GM21619 (cell line): ENCODE measurements around the gene BEND6.

Experiments used
- ATAC-seq: cut with Tn5 transposase; IDR thresholded peaks from one replicate; pipeline ENCODE4 v1.9.1; 2021; ENCODE audit not compliant: unreplicated experiment

The BEND6 gene

GRCh38 chr6:56940463-56940862, 14.4 kb upstream of the BEND6 start:
- ATAC-seq, result no peak

DNA sequence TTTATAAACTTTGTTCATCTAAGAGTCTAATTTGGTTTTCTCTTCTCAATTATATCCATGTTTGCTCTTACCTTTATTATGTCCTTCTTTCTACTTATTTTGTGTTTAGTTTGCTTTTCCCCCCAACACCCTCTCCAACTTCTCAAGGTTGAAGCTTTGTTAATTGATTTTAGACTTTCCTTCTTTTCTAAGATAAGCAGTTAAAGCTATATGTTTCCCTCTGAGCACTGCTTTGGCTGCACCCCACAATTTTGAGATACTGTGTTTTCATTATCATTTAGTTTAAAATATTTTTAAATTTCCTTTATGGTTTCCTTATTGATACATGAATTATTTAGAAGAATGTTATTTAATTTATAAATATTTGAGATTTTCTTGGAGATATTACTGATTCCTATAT, 13.9 kb upstream of the BEND6 start:
- no peak for ATAC-seq

GRCh38 chr6:56944661-56945060, 10.2 kb upstream of the BEND6 start:
- no peak for ATAC-seq

GRCh38 chr6:56946368-56946767, 8.5 kb upstream of the BEND6 start:
- no peak for ATAC-seq

GRCh38 chr6:56947924-56948323, 7.0 kb upstream of the BEND6 start:
- no peak for ATAC-seq

- ATAC-seq, result no peak
Measured at GRCh38 chr6:56949265-56949664, 5.6 kb upstream of the BEND6 start.

DNA sequence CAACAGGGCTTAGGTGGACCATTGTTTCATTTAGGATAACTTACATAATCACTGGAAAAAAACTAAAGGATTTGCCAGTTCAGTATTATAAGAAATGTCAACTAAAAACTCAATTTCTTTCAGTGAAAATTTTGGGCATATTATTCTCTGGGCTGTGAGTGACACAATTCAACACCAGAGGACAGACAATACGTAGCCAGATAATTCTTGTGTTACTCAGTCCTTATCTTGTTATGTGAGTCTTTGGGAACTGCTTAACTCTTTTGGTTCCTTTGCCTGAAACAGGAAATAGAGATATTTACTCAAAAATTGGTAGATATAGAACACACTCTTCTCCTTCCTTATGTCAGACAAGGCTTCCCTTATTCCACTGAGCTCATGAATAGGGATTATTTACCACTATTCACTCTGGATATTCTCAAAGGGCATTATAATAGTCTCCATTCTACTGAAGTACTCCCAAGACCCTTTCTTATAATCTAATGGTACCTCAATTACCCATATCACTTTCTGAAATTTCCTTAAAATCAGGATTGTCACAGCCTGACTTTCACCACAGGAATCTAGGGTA, 4.9 kb upstream of the BEND6 start:
- ATAC-seq, result no peak

- ATAC-seq, result no peak
Measured at GRCh38 chr6:56951049-56951831, 3.7 kb upstream of the BEND6 start.

DNA sequence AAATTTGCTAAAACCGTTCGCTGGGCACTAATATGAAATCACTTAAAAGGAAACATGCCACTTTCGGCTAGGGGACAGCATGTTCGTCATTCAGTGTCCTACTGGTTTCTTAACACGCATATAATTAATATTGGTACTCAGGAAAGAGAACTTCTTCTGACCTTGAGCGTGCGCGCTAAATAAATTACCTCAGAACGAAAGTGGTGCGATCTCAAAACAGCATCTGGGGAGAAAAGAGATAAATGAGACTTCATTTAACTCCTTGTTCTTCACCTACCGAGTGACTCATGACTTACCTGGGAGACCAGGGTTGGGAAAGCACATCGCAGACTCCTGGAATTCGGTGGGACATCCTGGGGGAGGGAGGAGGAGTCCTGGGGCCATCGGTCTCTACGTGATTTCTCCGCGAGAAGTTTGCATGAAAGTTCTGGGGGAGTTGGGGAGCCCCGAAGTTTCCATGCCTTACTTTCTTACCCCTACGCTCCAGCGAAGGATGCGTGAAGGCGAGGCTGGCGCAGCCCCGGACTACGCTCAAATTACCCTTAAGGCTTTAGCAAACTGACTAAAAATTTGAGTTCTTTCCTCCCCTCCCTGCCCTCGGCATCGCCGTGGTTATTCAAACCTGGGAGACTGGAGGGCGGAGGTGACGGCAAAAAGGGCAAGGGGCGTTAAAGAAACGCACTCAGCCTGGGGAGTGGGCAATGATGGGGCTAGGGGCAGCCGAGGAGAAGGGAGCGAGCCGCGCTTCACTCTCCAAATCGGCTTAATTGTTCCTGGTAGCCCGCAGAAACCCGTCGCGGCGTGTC, 1.1 kb upstream of the BEND6 start:
- ATAC-seq, result peak; percentile 14

DNA sequence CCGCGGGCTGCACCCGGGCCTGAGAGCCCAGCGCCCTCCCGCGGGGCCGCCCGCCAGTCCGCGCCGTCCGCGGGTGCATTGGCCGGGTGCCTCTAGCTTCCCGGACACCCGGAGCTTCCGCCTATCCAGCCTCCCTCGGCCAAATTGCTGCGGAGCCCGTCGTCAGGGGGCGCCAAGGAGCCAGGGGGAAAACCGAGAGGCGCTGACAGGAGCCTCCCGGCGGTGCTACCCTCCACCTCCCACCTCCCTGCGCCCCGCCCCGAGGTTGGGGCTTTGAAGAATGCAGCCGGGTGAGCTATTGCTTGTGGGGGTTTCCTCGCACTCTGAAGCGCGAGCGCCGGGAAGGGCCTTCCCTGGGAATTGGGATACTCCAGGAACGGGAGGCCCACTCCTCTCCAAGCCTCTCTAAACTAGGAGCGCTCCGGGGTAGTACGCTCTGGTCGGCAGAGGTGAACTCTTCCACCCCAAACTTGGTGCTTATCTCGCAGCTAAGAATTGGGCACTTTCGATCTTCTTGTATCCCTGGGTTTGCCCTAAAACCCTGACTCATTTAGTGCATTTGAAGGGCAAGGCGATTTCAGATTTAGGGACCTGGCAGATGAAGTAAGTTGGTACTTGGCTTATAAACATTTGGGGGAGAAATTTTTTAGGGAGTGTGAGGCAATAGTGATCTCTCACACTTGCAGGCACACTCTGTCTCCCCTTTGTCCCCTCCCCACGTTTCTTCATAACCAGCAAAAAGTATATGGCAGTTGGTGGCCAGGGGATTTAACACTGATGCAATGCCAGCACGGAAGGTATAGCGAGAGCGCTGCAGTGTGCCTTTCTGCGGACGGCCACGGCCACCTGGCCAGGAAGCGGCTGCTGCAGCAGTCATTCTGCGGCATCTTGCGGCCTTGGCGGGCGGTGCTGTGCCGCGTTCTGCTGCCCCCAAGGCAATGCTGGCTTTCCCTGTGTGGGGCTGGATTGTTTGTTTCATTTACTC, 556 bp downstream of the BEND6 start:
- ATAC-seq, result peak; percentile 58

DNA sequence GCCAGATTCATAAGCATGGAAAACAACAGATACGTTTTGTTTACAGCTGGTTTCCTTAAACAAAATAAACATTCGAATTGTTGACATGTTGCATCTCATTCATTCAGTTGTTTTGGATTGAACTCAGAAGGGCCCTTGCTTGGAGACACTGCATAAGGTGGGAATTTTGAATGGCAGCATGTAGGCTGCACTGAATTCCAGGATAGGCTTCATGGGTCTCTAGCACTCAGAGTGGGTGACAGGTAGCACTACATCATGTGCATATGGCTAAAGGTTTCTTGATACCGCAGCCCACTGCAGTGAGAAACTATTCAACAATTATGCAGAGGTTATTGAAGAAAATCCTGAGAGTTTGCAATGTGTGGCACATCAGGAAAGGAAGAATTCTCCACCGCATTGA, 1.6 kb downstream of the BEND6 start:
- no peak for ATAC-seq

- no peak for ATAC-seq
Measured at GRCh38 chr6:56957856-56958255, 2.9 kb downstream of the BEND6 start.

GRCh38 chr6:56958481-56958880, 3.6 kb downstream of the BEND6 start:
- no peak for ATAC-seq

DNA sequence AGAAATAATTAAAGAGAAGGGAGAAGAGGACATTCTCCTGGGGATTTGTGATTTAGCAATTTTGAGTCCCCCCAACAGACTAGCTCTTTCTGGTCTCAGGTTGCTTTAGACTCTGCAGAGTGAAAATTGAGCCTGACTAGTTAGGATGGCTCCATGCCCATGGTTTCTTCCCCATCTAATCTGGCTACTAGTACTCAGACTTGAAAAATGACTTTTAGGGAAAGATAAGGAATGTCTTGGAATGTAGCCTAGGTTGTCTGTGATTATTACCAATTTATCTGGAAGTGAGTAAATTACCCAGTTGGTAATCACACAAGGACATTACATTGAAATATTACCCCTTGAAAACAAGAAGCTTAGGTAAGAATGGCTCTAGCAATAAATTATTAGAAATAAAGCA, 4.2 kb downstream of the BEND6 start:
- ATAC-seq, result no peak

GRCh38 chr6:56959938-56960337, 5.0 kb downstream of the BEND6 start:
- no peak for ATAC-seq

DNA sequence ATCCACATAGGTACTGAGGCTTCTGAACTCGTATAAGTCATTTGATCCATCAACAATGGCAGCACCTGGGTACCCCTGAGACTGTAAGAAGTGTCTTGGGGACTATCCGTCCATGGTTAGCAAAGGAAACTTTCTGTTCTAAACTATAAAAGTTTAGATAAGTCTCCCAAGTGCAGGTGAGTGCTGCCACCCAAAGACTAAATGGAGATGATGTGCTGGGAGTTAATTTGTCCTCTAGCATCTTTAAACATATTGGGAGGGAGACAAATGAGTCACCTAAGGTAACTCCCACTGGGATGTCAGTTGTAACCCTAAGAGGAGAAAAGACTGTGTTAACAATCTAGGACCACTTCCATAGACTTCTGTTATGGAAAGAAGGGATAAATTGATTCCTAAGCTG, 6.2 kb downstream of the BEND6 start:
- ATAC-seq, result no peak

- ATAC-seq, result no peak
Measured at GRCh38 chr6:56962441-56962840, 7.5 kb downstream of the BEND6 start.

DNA sequence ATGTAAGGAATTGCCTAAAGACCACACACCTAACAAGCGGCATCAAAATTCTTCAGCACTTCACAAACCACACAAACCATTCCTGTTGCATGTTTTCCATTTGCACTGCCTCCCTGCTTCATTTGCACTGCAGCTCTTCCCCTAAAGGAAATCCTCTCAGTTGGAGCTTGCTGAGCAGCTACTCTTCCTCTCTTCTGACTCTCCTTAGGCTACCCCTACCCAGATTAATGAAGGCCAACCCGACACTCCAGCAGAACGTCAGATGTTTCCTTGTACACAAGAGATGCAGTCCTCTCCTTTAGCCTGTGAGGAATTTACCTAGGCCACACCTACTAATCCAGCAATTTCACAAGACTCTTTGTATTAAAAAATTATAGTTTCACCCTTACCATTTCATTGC, 8.1 kb downstream of the BEND6 start:
- no peak for ATAC-seq

- ATAC-seq, result no peak
Measured at GRCh38 chr6:56963793-56964192, 8.9 kb downstream of the BEND6 start.

DNA sequence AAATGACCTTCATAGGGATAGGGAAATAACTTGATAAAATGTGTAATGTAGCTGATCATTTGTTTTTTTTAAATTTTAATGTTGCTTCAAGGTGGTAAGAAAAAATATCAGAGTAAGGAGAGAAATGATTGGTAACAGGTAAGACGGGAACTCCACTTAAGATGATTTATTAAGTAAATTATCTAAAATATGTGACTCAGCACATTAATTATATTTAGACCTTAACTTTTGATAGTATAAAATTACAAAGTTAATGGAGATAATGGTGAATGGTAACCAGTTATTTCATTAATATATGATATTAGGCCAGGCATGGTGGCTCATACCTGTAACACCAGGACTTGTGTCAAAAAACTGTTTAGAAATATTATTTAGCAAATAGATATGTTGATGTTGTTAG, 10.2 kb downstream of the BEND6 start:
- no peak for ATAC-seq

DNA sequence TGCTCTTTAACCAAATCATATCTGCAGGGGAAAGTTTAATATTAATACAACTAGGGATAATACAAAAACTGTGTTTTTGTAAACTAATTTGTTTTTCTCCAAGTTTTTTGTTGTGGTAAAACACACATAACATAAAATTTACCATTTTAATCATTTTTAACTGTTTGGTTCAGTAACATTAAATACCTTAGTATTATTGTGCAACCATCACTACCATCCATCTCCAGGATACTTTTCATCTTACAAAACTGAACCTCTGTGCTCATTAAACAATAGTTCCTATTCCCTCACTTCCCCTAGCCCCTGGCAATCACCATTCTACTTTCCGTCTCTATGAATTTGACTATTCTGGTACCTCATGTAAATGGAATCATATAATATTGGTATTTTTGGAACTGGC, 15.9 kb downstream of the BEND6 start:
- ATAC-seq, result no peak
